HCEC 1CT (cell line): Measurements from ENCODE around the gene ASTL.

ENCODE experiments used
- DNase-seq: peaks from one replicate; pipeline ENCODE4 v3.0.0-alpha.2; 2017

The ASTL gene

DNA sequence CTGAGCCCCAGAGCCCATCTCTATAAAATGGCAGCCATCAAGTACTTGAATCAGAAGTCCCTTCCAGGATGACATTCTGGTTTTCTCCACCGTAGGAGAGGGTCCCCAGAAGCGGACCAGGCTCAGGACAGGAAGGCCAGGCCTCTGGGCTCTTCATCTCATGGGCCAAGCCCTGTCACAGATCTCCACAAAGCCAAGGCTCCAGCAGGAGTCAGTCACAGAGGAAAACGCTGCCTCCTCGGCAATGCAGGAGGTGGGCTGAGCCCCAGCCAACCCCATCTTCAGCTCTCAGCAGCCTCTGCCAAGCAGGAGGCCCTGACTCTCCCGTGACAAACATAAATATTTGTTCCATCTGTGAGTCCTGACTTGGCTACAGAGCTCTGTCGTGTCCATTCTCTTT is 64.1 kb downstream of the ASTL start:
- no peak for DNase-seq

DNA sequence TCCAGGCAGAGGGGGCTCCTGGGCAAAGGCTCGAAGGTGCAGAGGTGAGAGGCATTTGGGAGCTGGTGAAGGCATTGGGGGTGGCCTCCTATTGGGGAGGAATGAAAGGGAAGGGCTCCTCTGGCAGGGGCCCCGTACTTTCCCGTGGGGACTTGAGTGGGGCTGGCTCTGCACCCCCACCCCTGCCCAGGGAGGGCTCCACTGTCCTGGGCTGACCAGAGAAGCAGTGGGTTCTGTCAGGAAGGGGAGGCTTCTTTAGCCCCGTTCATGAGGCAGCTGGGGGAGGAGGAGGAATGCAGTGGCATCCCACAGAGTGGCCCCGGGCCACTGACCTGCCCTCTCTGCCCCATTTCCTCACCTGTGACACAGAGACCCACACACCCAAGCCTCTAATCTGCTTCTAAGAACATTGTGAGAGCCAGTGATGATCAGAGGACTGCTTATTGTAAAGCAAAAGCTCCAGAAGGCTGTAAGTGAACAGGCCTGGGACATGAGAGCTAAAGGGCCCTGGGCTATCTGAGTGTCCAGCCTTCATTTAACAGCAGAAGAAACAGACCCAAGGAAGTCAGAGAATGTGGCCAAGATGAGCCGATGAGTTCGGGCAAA is 65.0 kb downstream of the ASTL start:
- no peak for DNase-seq
